Right ventricle myocardium superior (tissue), 1 donor: Measurements from ENCODE around the gene XXYLT1. TPM values are rescaled to one million over a fixed set of nuclear protein-coding genes. Genes with fewer than 3 reads are reported as not detected.
"Not testable (repeated sequence)": the region's sequence is repeated elsewhere in the genome, so short reads cannot be mapped to it uniquely, and the experiment has no call there.

ENCODE experiments used
- ATAC-seq: fragments of 200-7000 bp; cut with Tn5 transposase; one replicate; pipeline ENCODE4 v1.9.1; 2020; ENCODE audit warnings: mild to moderate bottlenecking; ENCODE audit not compliant: poor library complexity
- DNase-seq: peaks from one replicate; pipeline ENCODE4 v3.0.0-alpha.2; 2020
- intact Hi-C: fragments of 100-400 bp; cut with DNase I; formaldehyde crosslinking; loops from one replicate; pipeline ENCODE4 v1.11.2; 2022
- total RNA-seq: library from RNA; stranded (reverse); fragmentation: NEBNext Ultra II Directional; extraction: Animal tissue kit (Norgen Biotek cat#: 25700); gene quantifications from one replicate; pipeline ENCODE4 v1.2.1, GENCODE V29; 2021
- donor health status: DM: no; HTN: yes; CAD: no; lungs with severe emphysema.

Gene XXYLT1
- total RNA-seq, 1 donor from 2014 or later = 2.6 TPM

- DNase-seq (no peak), ATAC-seq (no peak)
- intact Hi-C loops = no loop called here
Observed at GRCh38 chr3:195042743-195043606, 228.0 kb downstream of the XXYLT1 start.

GRCh38 chr3:195041871-195042742 is 228.9 kb downstream of the XXYLT1 start:
- no peak for DNase-seq
- no peak for ATAC-seq
- intact Hi-C loops = no loop called here

- ATAC-seq (peak; percentile 33), DNase-seq (no peak)
- intact Hi-C loops = no loop called here
Observed at GRCh38 chr3:195040773-195041520, 230.0 kb downstream of the XXYLT1 start.

GRCh38 chr3:195040094-195040493 is 230.9 kb downstream of the XXYLT1 start:
- ATAC-seq (peak; percentile 78), DNase-seq (peak; percentile 69)
- intact Hi-C loops = no loop called here

- DNase-seq (no peak), ATAC-seq (no peak)
- intact Hi-C loops = no loop called here
Observed at GRCh38 chr3:195039180-195039843, 231.6 kb downstream of the XXYLT1 start.

GRCh38 chr3:195038161-195038560 is 232.8 kb downstream of the XXYLT1 start:
- intact Hi-C loops = no loop called here
- DNase-seq (no peak), ATAC-seq (no peak)

- ATAC-seq, intact Hi-C loops, DNase-seq: not testable (repeated sequence)
Observed at GRCh38 chr3:195037586-195037985, 233.4 kb downstream of the XXYLT1 start.

- DNase-seq = no peak
- intact Hi-C loops = no loop called here
- ATAC-seq = no peak
Observed at GRCh38 chr3:195036974-195037373, 234.0 kb downstream of the XXYLT1 start.

GRCh38 chr3:195036574-195036973 is 234.4 kb downstream of the XXYLT1 start:
- no peak for ATAC-seq
- intact Hi-C loops = no loop called here

GRCh38 chr3:195036203-195036505 is 234.8 kb downstream of the XXYLT1 start:
- ATAC-seq = no peak

More at GRCh38 chr3:195036574-195036973, 234.4 kb downstream of the XXYLT1 start:
- no peak for DNase-seq

GRCh38 chr3:195035345-195036202 is 235.4 kb downstream of the XXYLT1 start:
- intact Hi-C loops = no loop called here
- ATAC-seq = no peak
- no peak for DNase-seq

More at GRCh38 chr3:195036203-195036505, 234.8 kb downstream of the XXYLT1 start:
- intact Hi-C loops = no loop called here
- DNase-seq = no peak

GRCh38 chr3:195034541-195034940 is 236.4 kb downstream of the XXYLT1 start:
- ATAC-seq (no peak), DNase-seq (no peak)
- intact Hi-C loops = no loop called here

GRCh38 chr3:195034101-195034500 is 236.9 kb downstream of the XXYLT1 start:
- DNase-seq (no peak), ATAC-seq (no peak)
- intact Hi-C loops = no loop called here

- DNase-seq (no peak), ATAC-seq (peak; percentile 41)
- intact Hi-C loops = no loop called here
Observed at GRCh38 chr3:195033531-195034091, 237.3 kb downstream of the XXYLT1 start.

GRCh38 chr3:195032955-195033354 is 238.0 kb downstream of the XXYLT1 start:
- intact Hi-C loops = no loop called here
- DNase-seq = no peak
- ATAC-seq = no peak

GRCh38 chr3:195032106-195032759 is 238.7 kb downstream of the XXYLT1 start:
- ATAC-seq (no peak), DNase-seq (no peak)
- intact Hi-C loops = no loop called here

- no peak for ATAC-seq
- no peak for DNase-seq
- intact Hi-C loops = no loop called here
Observed at GRCh38 chr3:195031574-195032003, 239.4 kb downstream of the XXYLT1 start.
